ENCODE measurements around the gene PLVAP.

- TF ChIP-seq MXD4 (CRISPR knock-in tag; IDR thresholded peaks at IDR 0.05; ENCODE audit: borderline replicate concordance) (no peak), CTCF (IDR thresholded peaks at IDR 0.05) (no peak), NFATC4 (CRISPR knock-in tag; IDR thresholded peaks at IDR 0.05) (no peak), PRDM15 (CRISPR knock-in tag; IDR thresholded peaks at IDR 0.05) (no peak), ZNF263 (CRISPR knock-in tag; IDR thresholded peaks at IDR 0.05; ENCODE audit: low read depth) (no peak), STAT6 (CRISPR knock-in tag; conservative IDR thresholded peaks at IDR 0.05; ENCODE audit: low read depth) (no peak), CREM (CRISPR knock-in tag; IDR thresholded peaks at IDR 0.05) (no peak), TCF7 (CRISPR knock-in tag; IDR thresholded peaks at IDR 0.05; ENCODE audit: low read depth) (no peak), ELF4 (CRISPR knock-in tag; IDR thresholded peaks at IDR 0.05; ENCODE audit: low read depth) (no peak), ZNF416 (CRISPR knock-in tag; IDR thresholded peaks at IDR 0.05) (no peak)
These were observed 35.8 kb downstream of the PLVAP start for GRCh38 chr19:17341386-17341785.
